ENCODE measurements around the gene ENOX2.

DNA sequence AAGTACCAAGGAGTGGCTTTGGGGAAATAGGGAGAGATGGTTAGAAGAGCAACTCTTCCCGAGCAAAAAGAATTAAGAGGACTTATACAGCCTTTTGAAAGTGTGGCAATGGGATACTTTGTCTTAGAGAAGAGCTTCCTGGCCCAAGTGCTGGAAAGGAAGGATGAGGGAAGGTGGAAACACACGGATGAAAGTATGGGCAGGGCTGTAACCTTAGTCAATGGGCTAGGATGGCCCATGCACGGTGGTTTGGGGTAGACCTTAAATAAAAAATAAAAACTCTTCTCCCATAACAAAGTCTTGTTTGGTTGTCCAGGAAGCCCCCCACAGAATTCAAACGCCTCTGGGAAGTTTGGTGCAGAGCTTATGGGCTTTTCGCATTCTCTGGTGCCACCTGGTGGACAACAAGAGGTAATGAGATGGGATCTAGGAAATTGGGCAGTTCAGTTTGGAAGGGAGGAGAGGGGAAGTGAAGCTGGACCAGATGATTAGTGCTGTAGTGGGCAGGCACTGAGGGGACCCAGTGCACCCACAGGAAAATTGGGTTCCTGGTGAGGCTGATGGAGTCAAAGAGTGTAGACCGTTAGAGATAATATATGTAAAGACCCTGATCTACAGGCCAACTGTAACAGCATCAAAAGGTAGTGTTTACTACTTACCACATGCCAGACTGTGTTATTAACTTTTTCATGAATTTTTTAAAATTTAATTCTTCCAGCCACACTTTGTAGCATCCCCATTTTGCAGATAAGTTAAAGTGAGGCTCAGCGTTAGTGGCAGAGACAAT is 13.8 kb upstream of the ENOX2 start:
- TF ChIP-seq, protein P1, sequence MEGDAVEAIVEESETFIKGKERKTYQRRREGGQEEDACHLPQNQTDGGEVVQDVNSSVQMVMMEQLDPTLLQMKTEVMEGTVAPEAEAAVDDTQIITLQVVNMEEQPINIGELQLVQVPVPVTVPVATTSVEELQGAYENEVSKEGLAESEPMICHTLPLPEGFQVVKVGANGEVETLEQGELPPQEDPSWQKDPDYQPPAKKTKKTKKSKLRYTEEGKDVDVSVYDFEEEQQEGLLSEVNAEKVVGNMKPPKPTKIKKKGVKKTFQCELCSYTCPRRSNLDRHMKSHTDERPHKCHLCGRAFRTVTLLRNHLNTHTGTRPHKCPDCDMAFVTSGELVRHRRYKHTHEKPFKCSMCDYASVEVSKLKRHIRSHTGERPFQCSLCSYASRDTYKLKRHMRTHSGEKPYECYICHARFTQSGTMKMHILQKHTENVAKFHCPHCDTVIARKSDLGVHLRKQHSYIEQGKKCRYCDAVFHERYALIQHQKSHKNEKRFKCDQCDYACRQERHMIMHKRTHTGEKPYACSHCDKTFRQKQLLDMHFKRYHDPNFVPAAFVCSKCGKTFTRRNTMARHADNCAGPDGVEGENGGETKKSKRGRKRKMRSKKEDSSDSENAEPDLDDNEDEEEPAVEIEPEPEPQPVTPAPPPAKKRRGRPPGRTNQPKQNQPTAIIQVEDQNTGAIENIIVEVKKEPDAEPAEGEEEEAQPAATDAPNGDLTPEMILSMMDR (IDR thresholded peaks at IDR 0.05 in 2 of 3, conservative IDR thresholded peaks at IDR 0.05 in 1 of 3; ENCODE audit: borderline replicate concordance in 1 of 3, insufficient read depth in 1 of 3, low read depth in 2 of 3, low read length in 2 of 3), result peak; percentile 58 to 70 (median 63); a peak in 5 of 6 replicates
- TF ChIP-seq CEBPB (IDR thresholded peaks at IDR 0.05; ENCODE audit: low read depth), result no peak
- TF ChIP-seq ZNF274 (IDR thresholded peaks at IDR 0.05; ENCODE audit: low read depth, low read length), result no peak
- TF ChIP-seq POLR2A (IDR thresholded peaks at IDR 0.05; ENCODE audit: borderline replicate concordance, extremely low read depth, insufficient read depth, insufficient read length), result no peak
- TF ChIP-seq FOSL1 (IDR thresholded peaks at IDR 0.05; ENCODE audit: low read depth), result no peak
- TF ChIP-seq EZH2 (IDR thresholded peaks at IDR 0.05), result no peak
- no peak for TF ChIP-seq JUND (IDR thresholded peaks at IDR 0.05)
- peak; percentile 86 for TF ChIP-seq RAD21 (IDR thresholded peaks at IDR 0.05; ENCODE audit: low read depth)
- no peak for TF ChIP-seq SRF (IDR thresholded peaks at IDR 0.05; ENCODE audit: low read depth)
- no peak for TF ChIP-seq TCF7L2 (IDR thresholded peaks at IDR 0.05; ENCODE audit: borderline replicate concordance, extremely low read depth, insufficient read depth, insufficient read length)

Measured in HCT116 (cell line).